GM12875 (cell line): Measurements from ENCODE around the gene GRM7.

Source experiments
- H3K4me3 ChIP-seq: one replicate; pipeline ENCODE4 v1.5.1; 2011; ENCODE audit warnings: low read depth, low read length, control low read depth
- TF ChIP-seq, protein P1 (sequence below): IDR thresholded peaks from 2 replicates; pipeline ENCODE4 v1.5.1; 2011; ENCODE audit warnings: low read depth, mild to moderate bottlenecking, control low read depth, inconsistent platforms, low read length, moderate library complexity, borderline replicate concordance; ENCODE audit not compliant: insufficient read depth

The GRM7 gene

DNA sequence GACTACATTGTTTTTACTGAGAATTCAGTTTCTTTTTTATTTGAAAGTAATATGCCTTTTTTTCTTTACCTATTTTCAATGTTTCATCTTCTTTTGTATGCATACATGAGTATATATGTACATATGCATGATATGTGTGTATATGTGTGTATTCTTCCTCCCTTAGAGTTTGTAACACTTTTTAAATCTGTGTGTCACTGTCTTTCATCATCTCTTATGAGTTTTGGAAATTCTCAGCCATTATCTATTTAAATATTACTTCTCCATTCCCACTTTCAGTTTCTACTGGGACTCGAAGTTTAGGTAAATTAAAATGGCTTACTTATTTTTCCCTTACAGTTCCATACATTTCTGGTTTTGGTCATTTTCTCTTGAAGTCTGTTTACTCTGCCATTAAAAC is 754.1 kb downstream of the GRM7 start:
- TF ChIP-seq, protein P1, sequence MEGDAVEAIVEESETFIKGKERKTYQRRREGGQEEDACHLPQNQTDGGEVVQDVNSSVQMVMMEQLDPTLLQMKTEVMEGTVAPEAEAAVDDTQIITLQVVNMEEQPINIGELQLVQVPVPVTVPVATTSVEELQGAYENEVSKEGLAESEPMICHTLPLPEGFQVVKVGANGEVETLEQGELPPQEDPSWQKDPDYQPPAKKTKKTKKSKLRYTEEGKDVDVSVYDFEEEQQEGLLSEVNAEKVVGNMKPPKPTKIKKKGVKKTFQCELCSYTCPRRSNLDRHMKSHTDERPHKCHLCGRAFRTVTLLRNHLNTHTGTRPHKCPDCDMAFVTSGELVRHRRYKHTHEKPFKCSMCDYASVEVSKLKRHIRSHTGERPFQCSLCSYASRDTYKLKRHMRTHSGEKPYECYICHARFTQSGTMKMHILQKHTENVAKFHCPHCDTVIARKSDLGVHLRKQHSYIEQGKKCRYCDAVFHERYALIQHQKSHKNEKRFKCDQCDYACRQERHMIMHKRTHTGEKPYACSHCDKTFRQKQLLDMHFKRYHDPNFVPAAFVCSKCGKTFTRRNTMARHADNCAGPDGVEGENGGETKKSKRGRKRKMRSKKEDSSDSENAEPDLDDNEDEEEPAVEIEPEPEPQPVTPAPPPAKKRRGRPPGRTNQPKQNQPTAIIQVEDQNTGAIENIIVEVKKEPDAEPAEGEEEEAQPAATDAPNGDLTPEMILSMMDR = no peak
- H3K4me3 ChIP-seq = no peak overlapping the region

DNA sequence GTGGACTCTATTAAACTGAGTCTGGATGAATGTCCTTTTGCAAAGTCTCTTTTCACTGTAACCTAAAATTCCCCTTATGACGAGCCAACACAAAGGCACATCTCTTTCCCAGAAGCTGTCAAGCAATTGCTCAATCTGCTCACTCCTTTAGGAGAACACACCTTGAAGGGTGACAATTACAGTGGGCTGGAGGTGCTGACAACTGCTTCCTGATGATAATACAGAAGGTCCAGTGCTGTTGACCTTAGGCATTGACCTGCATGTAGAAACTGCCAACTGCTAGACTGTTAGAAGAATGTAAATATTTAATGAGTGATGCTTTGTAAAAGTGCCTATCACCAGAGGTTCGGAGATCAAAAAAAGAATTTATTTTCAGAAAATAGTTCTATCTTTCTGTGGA is 757.7 kb downstream of the GRM7 start:
- TF ChIP-seq, protein P1 = no peak
- H3K4me3 ChIP-seq = no peak overlapping the region

DNA sequence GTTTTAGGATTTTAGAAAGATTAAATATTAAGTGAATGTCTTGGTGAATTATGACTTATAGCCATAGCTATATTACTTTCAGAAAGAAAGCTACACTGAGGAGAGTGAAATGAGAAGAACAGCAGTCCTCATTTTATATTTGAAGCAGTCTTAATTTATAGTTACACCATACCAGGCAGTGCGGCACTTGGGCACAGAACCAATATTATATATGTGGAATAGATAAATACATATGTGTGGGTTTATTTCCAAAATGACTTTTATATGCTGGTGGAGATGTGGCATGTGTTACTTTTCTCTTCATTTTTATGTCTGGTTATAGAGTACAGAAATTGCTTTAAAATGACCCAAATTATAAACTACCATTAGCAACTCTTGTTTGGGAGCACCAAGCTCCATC is 759.5 kb downstream of the GRM7 start:
- H3K4me3 ChIP-seq = no peak overlapping the region
- TF ChIP-seq, protein P1 = no peak

DNA sequence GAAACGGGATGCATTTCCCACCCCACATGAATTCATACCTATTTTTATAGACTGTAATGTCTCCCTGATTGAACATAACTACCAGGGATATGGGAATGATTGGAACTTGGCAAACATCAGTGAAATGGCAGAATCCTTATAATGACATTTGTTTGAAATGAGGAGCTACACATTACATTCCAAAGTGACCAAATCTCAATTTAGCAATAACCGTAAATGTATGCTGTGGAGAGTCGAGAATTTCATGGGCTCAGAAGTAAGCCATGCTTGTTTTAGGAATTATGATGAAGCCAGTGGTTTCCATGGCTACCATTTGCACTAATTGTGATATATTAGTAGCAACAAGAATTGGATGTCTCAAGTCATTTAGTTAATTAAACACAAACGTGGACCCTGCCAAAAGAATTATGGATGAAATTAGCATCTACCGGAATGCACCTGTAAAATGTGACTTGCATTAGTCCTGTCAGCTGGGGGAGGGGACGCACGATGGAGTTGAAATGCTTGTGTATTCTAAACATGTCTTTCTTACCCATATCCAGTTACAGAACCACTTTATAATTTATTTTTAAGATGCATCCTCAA is 760.2 kb downstream of the GRM7 start:
- H3K4me3 ChIP-seq = no peak overlapping the region
- TF ChIP-seq, protein P1 = no peak

DNA sequence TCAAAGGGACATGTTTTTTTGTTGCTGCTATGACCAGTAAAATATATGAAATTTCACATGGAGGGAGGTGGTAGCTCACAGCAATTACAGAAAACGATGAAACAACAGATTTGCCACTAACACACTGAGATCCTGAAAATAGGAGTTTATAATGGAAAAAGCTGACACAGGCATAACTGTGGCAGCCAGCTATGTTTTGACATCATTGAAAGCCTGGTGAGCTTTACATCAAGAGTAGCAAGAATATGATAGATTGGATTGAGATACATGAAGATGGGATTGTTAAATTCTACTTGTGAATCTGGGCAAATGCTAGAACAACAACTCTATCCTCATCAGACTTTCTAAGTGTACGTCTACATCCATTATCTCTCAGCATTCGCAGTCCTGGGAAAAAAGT is 760.7 kb downstream of the GRM7 start:
- H3K4me3 ChIP-seq = no peak overlapping the region
- TF ChIP-seq, protein P1 = no peak

DNA sequence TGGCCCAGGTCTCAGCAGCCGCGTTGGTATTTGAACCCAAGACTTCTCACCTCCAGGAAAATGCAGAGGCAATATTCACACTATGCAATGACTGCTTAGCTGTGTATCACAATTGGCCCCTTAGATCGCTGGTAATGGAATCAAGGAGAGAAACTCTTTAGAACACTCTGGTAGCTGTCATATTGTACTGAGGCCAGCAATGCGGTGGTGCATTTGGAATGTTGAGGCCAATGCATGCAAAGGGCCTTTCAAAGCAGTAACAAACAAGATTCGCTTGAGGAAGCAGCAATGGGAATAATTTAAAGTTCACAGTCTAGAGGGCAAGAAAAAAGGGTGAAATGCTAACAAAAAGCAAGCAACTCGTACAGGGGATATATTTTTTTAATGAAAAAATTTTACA is 764.1 kb downstream of the GRM7 start:
- H3K4me3 ChIP-seq = no peak overlapping the region
- TF ChIP-seq, protein P1 = no peak

DNA sequence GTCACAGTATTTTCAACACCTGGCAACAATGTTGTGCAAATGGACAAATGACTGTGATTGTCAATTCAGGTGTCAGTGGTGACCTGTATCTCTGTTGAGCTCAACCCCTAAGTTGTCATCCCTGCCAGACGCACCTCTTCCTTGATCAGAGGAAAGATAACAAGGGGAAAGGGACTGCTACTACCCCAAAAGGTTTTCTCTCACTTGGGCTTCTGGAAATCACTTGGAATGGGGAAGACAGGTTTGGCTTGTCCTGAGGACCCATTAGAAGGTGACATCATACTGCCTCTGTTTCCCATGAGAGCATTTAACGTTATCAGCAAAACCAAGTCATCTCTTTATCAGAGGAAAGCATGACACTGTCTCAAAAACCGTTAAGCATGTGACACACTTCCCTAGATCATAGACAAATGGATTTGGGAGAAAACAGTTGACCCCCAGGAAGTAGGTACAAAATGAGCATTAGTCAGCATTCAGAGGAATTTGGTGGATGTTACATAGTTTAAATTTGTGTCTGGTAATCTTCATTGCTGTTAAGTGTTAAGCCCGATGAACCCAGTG is 769.5 kb downstream of the GRM7 start:
- no peak overlapping the region for H3K4me3 ChIP-seq
- TF ChIP-seq, protein P1 = no peak
